K562 (cell line): ENCODE measurements around the gene THADA. TPM values are rescaled to one million over a fixed set of nuclear protein-coding genes. Genes with fewer than 3 reads are reported as not detected.

ENCODE experiments used
- ELF4 ChIP-seq: fragments of 450-650 bp; formaldehyde crosslinking; IDR thresholded peaks from 2 replicates; pipeline ENCODE4 v1.4.0; 2022; ENCODE audit warnings: missing genetic modification characterization
- FOXK2 ChIP-seq, 2 experiments: fragments of 450-650 bp; IDR thresholded peaks in 1 of 2; conservative IDR thresholded peaks in 1 of 2; 2 replicates each; pipeline ENCODE4 v1.6.1; 2016; ENCODE audit warnings: low read depth in 2 of 2, mild to moderate bottlenecking in 1 of 2
- HDAC1 ChIP-seq, 2 experiments: fragments of 450-650 bp; IDR thresholded peaks; 2 replicates each; pipeline ENCODE4 v1.6.1; 2016 to 2017; ENCODE audit warnings: inconsistent platforms in 1 of 2, mild to moderate bottlenecking in 1 of 2, moderate library complexity in 1 of 2
- MTF1 ChIP-seq: fragments of 250-450 bp; sonication (Bioruptor Pico); IDR thresholded peaks from 2 replicates; pipeline ENCODE4 v1.9.0; 2021; ENCODE audit warnings: moderate library complexity, mild to moderate bottlenecking, inconsistent platforms, borderline replicate concordance
- SOX6 ChIP-seq: fragments of 450-650 bp; IDR thresholded peaks from 2 replicates; pipeline ENCODE4 v1.6.1; 2014; ENCODE audit warnings: mild to moderate bottlenecking
- U2AF1 ChIP-seq: fragments of 200-400 bp; formaldehyde crosslinking; optimal IDR thresholded peaks from 2 replicates; pipeline ENCODE3; 2017; ENCODE audit warnings: mild to moderate bottlenecking, low read depth, low read length, moderate library complexity
- XRCC3 ChIP-seq: fragments of 450-650 bp; IDR thresholded peaks from 2 replicates; pipeline ENCODE4 v1.6.1; 2017; ENCODE audit warnings: mild to moderate bottlenecking, moderate library complexity
- ZBTB5 ChIP-seq: fragments of 450-650 bp; IDR thresholded peaks from 2 replicates; pipeline ENCODE4 v1.6.1; 2017; ENCODE audit warnings: antibody characterized with exemption
- ZNF143 ChIP-seq: sonication (generic); formaldehyde crosslinking; IDR thresholded peaks from 2 replicates; pipeline ENCODE4 v1.9.0; 2022; ENCODE audit warnings: mild to moderate bottlenecking, missing genetic modification reagents
- polyA plus RNA-seq, 8 experiments: library from polyadenylated mRNA; depleted of rRNA in 4 of 8; stranded (reverse) in 5 of 8; unstranded in 3 of 8; fragments of >200 nt; fragmentation: Nextera tagmentation in 2 of 8; fragmentation: Illumina TruSeq in 1 of 8; extraction: Ambion mirVana in 2 of 8; extraction: Trizol in 1 of 8; gene quantifications; 2 replicates each; pipeline versions ENCODE4 v1.2.1 to v1.2.3, GENCODE V29; 2011 to 2014; ENCODE audit warnings: inconsistent platforms in 1 of 8, missing spikeins in 1 of 8
- total RNA-seq, 7 experiments: library from RNA; depleted of rRNA in 6 of 7; stranded (reverse); fragments of >200 nt in 6 of 7; fragmentation: Illumina TruSeq in 2 of 7; extraction: Trizol in 2 of 7; gene quantifications; 2 replicates each; pipeline versions ENCODE4 v1.2.1 to v1.2.3, GENCODE V29; 2011 to 2021; ENCODE audit warnings: low replicate concordance in 1 of 7
- TF ChIP-seq, protein P1 (sequence below): fragments of 250-450 bp; sonication (Bioruptor Pico); IDR thresholded peaks from 2 replicates; pipeline ENCODE4 v1.4.0; 2020; ENCODE audit warnings: mild to moderate bottlenecking, moderate library complexity

THADA gene
- total and polyA plus RNA-seq, 9 of the 15 experiments (the other 6 are each of a cell fraction or from before 2014, with no cell fraction given): 17.8 to 34.7 (median 31.9) TPM

GRCh38 chr2:43324259-43325106 lies 271.4 kb downstream of the THADA start (continued):
- TF ChIP-seq MTF1 (CRISPR knock-in tag) (no peak), HDAC1 (IDR thresholded peaks at IDR 0.05) (no peak), ZNF143 (no peak), ZBTB5 (no peak), FOXK2 (conservative IDR thresholded peaks at IDR 0.05 in 1 of 2, IDR thresholded peaks at IDR 0.05 in 1 of 2; ENCODE audit: low read depth in 2 of 2) (no peak), ELF4 (CRISPR knock-in tag) (no peak), U2AF1 (no peak), SOX6 (no peak), XRCC3 (no peak)
- TF ChIP-seq, protein P1, sequence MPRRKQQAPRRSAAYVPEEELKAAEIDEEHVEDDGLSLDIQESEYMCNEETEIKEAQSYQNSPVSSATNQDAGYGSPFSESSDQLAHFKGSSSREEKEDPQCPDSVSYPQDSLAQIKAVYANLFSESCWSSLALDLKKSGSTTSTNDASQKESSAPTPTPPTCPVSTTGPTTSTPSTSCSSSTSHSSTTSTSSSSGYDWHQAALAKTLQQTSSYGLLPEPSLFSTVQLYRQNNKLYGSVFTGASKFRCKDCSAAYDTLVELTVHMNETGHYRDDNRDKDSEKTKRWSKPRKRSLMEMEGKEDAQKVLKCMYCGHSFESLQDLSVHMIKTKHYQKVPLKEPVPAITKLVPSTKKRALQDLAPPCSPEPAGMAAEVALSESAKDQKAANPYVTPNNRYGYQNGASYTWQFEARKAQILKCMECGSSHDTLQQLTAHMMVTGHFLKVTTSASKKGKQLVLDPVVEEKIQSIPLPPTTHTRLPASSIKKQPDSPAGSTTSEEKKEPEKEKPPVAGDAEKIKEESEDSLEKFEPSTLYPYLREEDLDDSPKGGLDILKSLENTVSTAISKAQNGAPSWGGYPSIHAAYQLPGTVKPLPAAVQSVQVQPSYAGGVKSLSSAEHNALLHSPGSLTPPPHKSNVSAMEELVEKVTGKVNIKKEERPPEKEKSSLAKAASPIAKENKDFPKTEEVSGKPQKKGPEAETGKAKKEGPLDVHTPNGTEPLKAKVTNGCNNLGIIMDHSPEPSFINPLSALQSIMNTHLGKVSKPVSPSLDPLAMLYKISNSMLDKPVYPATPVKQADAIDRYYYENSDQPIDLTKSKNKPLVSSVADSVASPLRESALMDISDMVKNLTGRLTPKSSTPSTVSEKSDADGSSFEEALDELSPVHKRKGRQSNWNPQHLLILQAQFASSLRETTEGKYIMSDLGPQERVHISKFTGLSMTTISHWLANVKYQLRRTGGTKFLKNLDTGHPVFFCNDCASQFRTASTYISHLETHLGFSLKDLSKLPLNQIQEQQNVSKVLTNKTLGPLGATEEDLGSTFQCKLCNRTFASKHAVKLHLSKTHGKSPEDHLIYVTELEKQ (CRISPR knock-in tag): no peak
- TF ChIP-seq, all 486 proteins: peak for 0
